Subcutaneous adipose tissue (tissue), 4 donors: ENCODE results near the gene PPP2R3B. TPM values are rescaled to one million over a fixed set of nuclear protein-coding genes. Genes with fewer than 3 reads are reported as not detected.

Experiments
- CTCF ChIP-seq: fragments of 450-650 bp; IDR thresholded peaks from one replicate; pipeline ENCODE4 v1.5.1; 2016; ENCODE audit warnings: low read depth, mild to moderate bottlenecking, control low read depth, antibody characterized with exemption, moderate library complexity
- total RNA-seq, 4 donors: library from RNA; depleted of rRNA; stranded (reverse); fragments of >200 nt; gene quantifications; one replicate each; pipeline ENCODE4 v1.1.0, GENCODE V29; 2016

PPP2R3B gene, protein sequence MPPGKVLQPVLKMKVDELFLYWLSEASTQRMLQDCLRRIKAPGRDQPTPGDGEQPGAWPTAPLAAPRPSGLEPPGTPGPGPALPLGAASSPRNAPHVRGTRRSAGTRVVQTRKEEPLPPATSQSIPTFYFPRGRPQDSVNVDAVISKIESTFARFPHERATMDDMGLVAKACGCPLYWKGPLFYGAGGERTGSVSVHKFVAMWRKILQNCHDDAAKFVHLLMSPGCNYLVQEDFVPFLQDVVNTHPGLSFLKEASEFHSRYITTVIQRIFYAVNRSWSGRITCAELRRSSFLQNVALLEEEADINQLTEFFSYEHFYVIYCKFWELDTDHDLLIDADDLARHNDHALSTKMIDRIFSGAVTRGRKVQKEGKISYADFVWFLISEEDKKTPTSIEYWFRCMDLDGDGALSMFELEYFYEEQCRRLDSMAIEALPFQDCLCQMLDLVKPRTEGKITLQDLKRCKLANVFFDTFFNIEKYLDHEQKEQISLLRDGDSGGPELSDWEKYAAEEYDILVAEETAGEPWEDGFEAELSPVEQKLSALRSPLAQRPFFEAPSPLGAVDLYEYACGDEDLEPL
- 10 to 100 TPM in 1 of 4 donors, 1 to 10 TPM in 3; 5.9 to 23.2 (median 8.3) TPM for total RNA-seq

GRCh38 chrX:386768-387575, at the start of gene PPP2R3B:
PPP2R3B (minus strand) TSS chrX:386907; CDS start chrX:386691, 216 bp downstream.
- TF ChIP-seq CTCF, result no peak

GRCh38 chrX:435536-436122, 48.9 kb upstream of the PPP2R3B start:
- TF ChIP-seq CTCF, result no peak

GRCh38 chrX:434946-435345, 48.2 kb upstream of the PPP2R3B start:
- no peak for TF ChIP-seq CTCF

DNA sequence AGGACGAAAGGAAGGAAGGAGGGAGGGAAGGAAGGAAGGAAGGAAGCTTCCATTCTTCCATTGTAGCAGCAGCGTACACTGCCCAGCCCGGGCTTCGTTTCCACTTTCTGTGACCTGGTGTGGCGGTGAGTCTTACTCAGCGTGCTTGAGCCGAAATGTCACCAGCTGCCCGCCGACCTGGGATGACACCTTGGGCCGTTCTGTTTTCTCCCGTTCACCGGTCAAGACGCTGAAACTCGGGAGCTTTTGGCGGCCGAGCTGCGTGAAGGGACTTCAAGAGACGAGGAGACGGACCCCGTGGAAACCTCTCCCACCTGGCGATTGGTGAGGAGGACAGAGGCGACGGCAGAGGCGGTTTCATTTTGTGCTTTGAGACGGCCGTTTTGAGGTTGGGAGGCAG, 47.1 kb upstream of the PPP2R3B start:
- TF ChIP-seq CTCF, result no peak

- TF ChIP-seq CTCF, result no peak
Observed at GRCh38 chrX:431492-432111, 44.9 kb upstream of the PPP2R3B start.

- no peak for TF ChIP-seq CTCF
Observed at GRCh38 chrX:431056-431455, 44.3 kb upstream of the PPP2R3B start.
